Tibial artery (tissue), 4 donors: Measurements from ENCODE around the gene EPHB1.
"Not testable (repeated sequence)": the region's sequence is repeated elsewhere in the genome, so short reads cannot be mapped to it uniquely, and the experiment has no call there.

Experiments
- DNase-seq, 2 donors: peaks; one replicate each; pipeline ENCODE4 v3.0.0-alpha.2; 2019
- H3K27ac ChIP-seq, 2 donors: fragments of 200-600 bp; sonication (generic) in 1 of 2; 1 replicate in 1 of 2; 2 replicates in 1 of 2; pipeline ENCODE4 v1.5.1; 2018 to 2019; ENCODE audit warnings: mild to moderate bottlenecking in 1 of 2
- H3K27me3 ChIP-seq, 2 donors: fragments of 200-600 bp; sonication (generic) in 1 of 2; one replicate each; pipeline versions ENCODE4 v1.5.1 to v1.6.0; 2016 to 2019
- H3K36me3 ChIP-seq, 3 donors: fragments of 200-600 bp; sonication (generic) in 2 of 3; one replicate each; pipeline ENCODE4 v1.5.1; 2016 to 2019; ENCODE audit warnings: mild to moderate bottlenecking in 2 of 3
- H3K4me1 ChIP-seq, 4 donors: fragments of 200-600 bp; sonication (generic) in 2 of 4; 1 replicate in 3 of 4; 2 replicates in 1 of 4; pipeline ENCODE4 v1.5.1; 2016 to 2019
- H3K4me3 ChIP-seq, 2 donors: fragments of 200-600 bp; sonication (generic) in 1 of 2; 1 replicate in 1 of 2; 2 replicates in 1 of 2; pipeline ENCODE4 v1.5.1; 2018 to 2019; ENCODE audit warnings: mild to moderate bottlenecking in 2 of 2
- H3K9me3 ChIP-seq, 3 donors: fragments of 200-600 bp; sonication (generic) in 1 of 3; one replicate each; pipeline ENCODE4 v1.5.1; 2016 to 2019
- CTCF ChIP-seq, 2 experiments: fragments of 200-600 bp in 1 of 2; fragments of 450-650 bp in 1 of 2; IDR thresholded peaks; one replicate each; pipeline ENCODE4 v1.5.1; 2017 to 2019; ENCODE audit warnings: antibody characterized with exemption in 2 of 2, mild to moderate bottlenecking in 1 of 2, moderate library complexity in 1 of 2
- intact Hi-C: fragments of 100-400 bp; cut with DNase I; formaldehyde crosslinking; loops from one replicate; pipeline ENCODE4 v1.15.0; 2023; ENCODE audit warnings: low total_unique reads

EPHB1 gene

GRCh38 chr3:134992586-134992985 lies 197.5 kb downstream of the EPHB1 start:
- H3K4me1 ChIP-seq, result no peaks in the 10 kb centered on the region
- H3K27me3 ChIP-seq, result no peaks in the 10 kb centered on the region
- no peaks in the 10 kb centered on the region for H3K9me3 ChIP-seq
- DNase-seq, result no peak
- intact Hi-C loops, result no loop called here
- no peak overlapping the region for H3K27ac ChIP-seq
- no peak overlapping the region for H3K4me3 ChIP-seq
- H3K36me3 ChIP-seq, result no peaks in the 10 kb centered on the region
- no peak for TF ChIP-seq CTCF (IDR thresholded peaks at IDR 0.05)

- Histone ChIP-seq H3K36me3 (no peaks in the 10 kb centered on the region), H3K4me1 (no peaks in the 10 kb centered on the region), H3K27me3 (no peaks in the 10 kb centered on the region), H3K27ac (no peak overlapping the region), H3K9me3 (no peaks in the 10 kb centered on the region), H3K4me3 (no peak overlapping the region)
- DNase-seq, result no peak
- no peak for TF ChIP-seq CTCF (IDR thresholded peaks at IDR 0.05)
- intact Hi-C loops, result no loop called here
Measured at GRCh38 chr3:134993011-134993410, 198.0 kb downstream of the EPHB1 start.

- DNase-seq, result no peak
- H3K27ac ChIP-seq, result no peak overlapping the region
Measured at GRCh38 chr3:134998158-134998557, 203.1 kb downstream of the EPHB1 start.

GRCh38 chr3:134998855-134999254 lies 203.8 kb downstream of the EPHB1 start:
- H3K4me1 ChIP-seq, result no peaks in the 10 kb centered on the region
- H3K36me3 ChIP-seq, result no peaks in the 10 kb centered on the region
- no peaks in the 10 kb centered on the region for H3K27me3 ChIP-seq
- intact Hi-C loops, result no loop called here
- no peak for TF ChIP-seq CTCF (IDR thresholded peaks at IDR 0.05)
- H3K9me3 ChIP-seq, result no peaks in the 10 kb centered on the region
- H3K4me3 ChIP-seq, result no peak overlapping the region
- DNase-seq, result no peak
- H3K27ac ChIP-seq, result no peak overlapping the region

More at GRCh38 chr3:134998158-134998557, 203.1 kb downstream of the EPHB1 start:
- no peaks in the 10 kb centered on the region for H3K36me3 ChIP-seq
- H3K9me3 ChIP-seq, result no peaks in the 10 kb centered on the region
- H3K27me3 ChIP-seq, result no peaks in the 10 kb centered on the region
- H3K4me1 ChIP-seq, result no peaks in the 10 kb centered on the region
- no peak for TF ChIP-seq CTCF (IDR thresholded peaks at IDR 0.05)
- H3K4me3 ChIP-seq, result no peak overlapping the region
- intact Hi-C loops, result no loop called here

GRCh38 chr3:135000465-135000864 lies 205.4 kb downstream of the EPHB1 start:
- no peaks in the 10 kb centered on the region for H3K9me3 ChIP-seq
- H3K4me1 ChIP-seq, result no peaks in the 10 kb centered on the region
- no peak for DNase-seq
- H3K27ac ChIP-seq, result no peak overlapping the region
- H3K27me3 ChIP-seq, result no peaks in the 10 kb centered on the region
- no peaks in the 10 kb centered on the region for H3K36me3 ChIP-seq
- TF ChIP-seq CTCF (IDR thresholded peaks at IDR 0.05), result no peak
- intact Hi-C loops, result no loop called here
- no peak overlapping the region for H3K4me3 ChIP-seq

GRCh38 chr3:135005616-135006015 lies 210.6 kb downstream of the EPHB1 start:
- intact Hi-C loops, H3K36me3 ChIP-seq, H3K4me1 ChIP-seq, H3K4me3 ChIP-seq, H3K27ac ChIP-seq, DNase-seq, H3K27me3 ChIP-seq, H3K9me3 ChIP-seq: not testable (repeated sequence)
